Astrocyte (in vitro differentiated cells and primary cell): ENCODE results near the gene CTSS. TPM values are rescaled to one million over a fixed set of nuclear protein-coding genes. Genes with fewer than 3 reads are reported as not detected.
"Not testable (repeated sequence)": the region's sequence is repeated elsewhere in the genome, so short reads cannot be mapped to it uniquely, and the experiment has no call there.

Experiments
- DNase-seq: peaks from one replicate; pipeline ENCODE4 v3.0.0-alpha.2; 2010; ENCODE audit warnings: low read depth
- FAIRE-seq: peaks from 2 replicates; lab custom pipeline; 2011; peaks lifted over from hg19 to GRCh38; lab: Jason Lieb, UNC
- H2AFZ ChIP-seq: 2 replicates; pipeline ENCODE4 v1.6.0; 2012; ENCODE audit warnings: low read depth, low read length, inconsistent platforms
- H3K27ac ChIP-seq: 2 replicates; pipeline ENCODE4 v1.5.1; 2011; ENCODE audit warnings: low read depth, low read length, inconsistent platforms
- H3K27me3 ChIP-seq: 2 replicates; pipeline ENCODE4 v1.6.0; 2011; ENCODE audit warnings: low read length, inconsistent platforms; ENCODE audit not compliant: insufficient read depth
- H3K36me3 ChIP-seq: 2 replicates; pipeline ENCODE4 v1.5.1; 2011; ENCODE audit warnings: low read length, inconsistent platforms; ENCODE audit not compliant: insufficient read depth
- H3K4me1 ChIP-seq: 2 replicates; pipeline ENCODE4 v1.5.1; 2011; ENCODE audit warnings: low read length, inconsistent platforms; ENCODE audit not compliant: insufficient read depth
- H3K4me2 ChIP-seq: 2 replicates; pipeline ENCODE4 v1.6.0; 2012; ENCODE audit warnings: low read length, inconsistent platforms
- H3K4me3 ChIP-seq: 2 replicates; pipeline ENCODE4 v1.5.1; 2011; ENCODE audit warnings: low read depth, mild to moderate bottlenecking, low read length, inconsistent platforms; ENCODE audit not compliant: insufficient read depth
- H3K79me2 ChIP-seq: 2 replicates; pipeline ENCODE4 v1.6.0; 2012; ENCODE audit warnings: mild to moderate bottlenecking, low read length, inconsistent platforms; ENCODE audit not compliant: insufficient read depth
- H3K9ac ChIP-seq: 2 replicates; pipeline ENCODE4 v1.6.0; 2012; ENCODE audit warnings: mild to moderate bottlenecking, low read length, inconsistent platforms
- H3K9me3 ChIP-seq: 2 replicates; pipeline ENCODE4 v1.5.1; 2012; ENCODE audit warnings: low read depth, mild to moderate bottlenecking, low read length, inconsistent platforms; ENCODE audit not compliant: insufficient read depth
- H4K20me1 ChIP-seq: 2 replicates; pipeline ENCODE4 v1.6.0; 2012; ENCODE audit warnings: low read length, inconsistent platforms; ENCODE audit not compliant: insufficient read depth
- H3K27ac Mint-ChIP-seq: one replicate; pipeline ENCODE4 v1.8.0; 2021; ENCODE audit warnings: mild to moderate bottlenecking, mixed read lengths; ENCODE audit not compliant: unreplicated experiment
- H3K27me3 Mint-ChIP-seq: one replicate; pipeline ENCODE4 v1.8.0; 2021; ENCODE audit warnings: low read depth, mixed read lengths; ENCODE audit not compliant: unreplicated experiment
- H3K36me3 Mint-ChIP-seq: one replicate; pipeline ENCODE4 v1.8.0; 2021; ENCODE audit warnings: low read depth, mixed read lengths; ENCODE audit not compliant: unreplicated experiment
- H3K4me1 Mint-ChIP-seq: one replicate; pipeline ENCODE4 v1.8.0; 2021; ENCODE audit warnings: low read depth, mixed read lengths; ENCODE audit not compliant: unreplicated experiment
- H3K4me3 Mint-ChIP-seq: one replicate; pipeline ENCODE4 v1.8.0; 2021; ENCODE audit warnings: mild to moderate bottlenecking, moderate library complexity, mixed read lengths; ENCODE audit not compliant: unreplicated experiment
- H3K9me3 Mint-ChIP-seq: one replicate; pipeline ENCODE4 v1.8.0; 2021; ENCODE audit warnings: mild to moderate bottlenecking, mixed read lengths; ENCODE audit not compliant: unreplicated experiment
- CTCF ChIP-seq: IDR thresholded peaks from 2 replicates; pipeline ENCODE4 v1.5.1; 2011; ENCODE audit warnings: low read depth, mild to moderate bottlenecking, inconsistent platforms, low read length, moderate library complexity; ENCODE audit not compliant: insufficient read depth
- EZH2 ChIP-seq: IDR thresholded peaks from 2 replicates; pipeline ENCODE4 v1.6.1; 2012; ENCODE audit warnings: mild to moderate bottlenecking, low read length, inconsistent platforms; ENCODE audit not compliant: insufficient read depth
- total RNA-seq: library from RNA; stranded (reverse); gene quantifications from 2 replicates; pipeline ENCODE4 v1.2.1, GENCODE V29; 2021

CTSS gene
- total RNA-seq, 1 donor from 2014 or later, result 0.61 TPM

GRCh38 chr1:150772326-150772725 is 6.7 kb upstream of the CTSS start:
- no peaks in the 10 kb centered on the region for H3K9me3 Mint-ChIP-seq
- FAIRE-seq, result no peak
- Histone ChIP-seq H2AFZ (no peak overlapping the region), H3K9me3 (no peaks in the 10 kb centered on the region), H3K36me3 (no peaks in the 10 kb centered on the region), H3K4me1 (no peaks in the 10 kb centered on the region), H3K27ac (no peak overlapping the region), H3K4me2 (no peak overlapping the region), H4K20me1 (no peaks in the 10 kb centered on the region), H3K4me3 (no peak overlapping the region), H3K27me3 (no peaks in the 10 kb centered on the region), H3K79me2 (no peaks in the 10 kb centered on the region), H3K9ac (no peak overlapping the region)
- no peaks in the 10 kb centered on the region for H3K4me1 Mint-ChIP-seq
- no peak for DNase-seq
- H3K4me3 Mint-ChIP-seq, result no peak overlapping the region
- H3K27ac Mint-ChIP-seq, result no peak overlapping the region
- no peaks in the 10 kb centered on the region for H3K27me3 Mint-ChIP-seq
- no peaks in the 10 kb centered on the region for H3K36me3 Mint-ChIP-seq
- no peak for TF ChIP-seq EZH2
- no peak for TF ChIP-seq CTCF

- not testable (repeated sequence) for H3K27ac ChIP-seq, DNase-seq, H3K27ac Mint-ChIP-seq, H3K36me3 Mint-ChIP-seq, H3K4me1 Mint-ChIP-seq, H3K9ac ChIP-seq, FAIRE-seq, H3K27me3 Mint-ChIP-seq, H3K4me2 ChIP-seq, H3K4me3 Mint-ChIP-seq, H3K9me3 ChIP-seq, H3K4me3 ChIP-seq, H3K27me3 ChIP-seq, H3K36me3 ChIP-seq, H2AFZ ChIP-seq, H3K4me1 ChIP-seq, H4K20me1 ChIP-seq, H3K79me2 ChIP-seq, H3K9me3 Mint-ChIP-seq
These were observed 2.1 kb upstream of the CTSS start for GRCh38 chr1:150767704-150768103.

GRCh38 chr1:150765977-150766301 is 361 bp upstream of the CTSS start:
- not testable (repeated sequence) for H3K27ac ChIP-seq, H3K27ac Mint-ChIP-seq, H3K9ac ChIP-seq, H3K27me3 Mint-ChIP-seq, H3K9me3 Mint-ChIP-seq, H3K4me3 ChIP-seq, H3K27me3 ChIP-seq, H3K79me2 ChIP-seq, FAIRE-seq, H4K20me1 ChIP-seq, H3K36me3 ChIP-seq, H3K4me3 Mint-ChIP-seq, H2AFZ ChIP-seq, H3K36me3 Mint-ChIP-seq, H3K4me2 ChIP-seq, H3K4me1 Mint-ChIP-seq, H3K9me3 ChIP-seq, DNase-seq, H3K4me1 ChIP-seq

GRCh38 chr1:150764617-150765101 is 919 bp downstream of the CTSS start:
- H3K27ac ChIP-seq, result peak overlapping the region; percentile 49
- H3K27me3 Mint-ChIP-seq, result no peaks in the 10 kb centered on the region
- peaks cover 4% of the 10 kb centered on the region for H3K4me1 ChIP-seq
- H4K20me1 ChIP-seq, result no peaks in the 10 kb centered on the region
- H3K27ac Mint-ChIP-seq, result no peak overlapping the region
- H3K79me2 ChIP-seq, result no peaks in the 10 kb centered on the region
- no peaks in the 10 kb centered on the region for H3K9me3 ChIP-seq
- H3K4me2 ChIP-seq, result peak overlapping the region; percentile 67
- peaks cover 7% of the 10 kb centered on the region for H3K9me3 Mint-ChIP-seq
- no peak for FAIRE-seq
- H3K36me3 ChIP-seq, result no peaks in the 10 kb centered on the region
- peaks cover under 1% of the 10 kb centered on the region for H3K36me3 Mint-ChIP-seq
- no peaks in the 10 kb centered on the region for H3K27me3 ChIP-seq
- no peak overlapping the region for H3K4me3 ChIP-seq
- H3K4me1 Mint-ChIP-seq, result peaks cover 3% of the 10 kb centered on the region
- peak; percentile 84 for DNase-seq
- no peak overlapping the region for H3K4me3 Mint-ChIP-seq
- no peak for TF ChIP-seq CTCF
- TF ChIP-seq EZH2, result no peak
- H2AFZ ChIP-seq, result no peak overlapping the region
- peak overlapping the region; percentile 37 for H3K9ac ChIP-seq
